ENCODE measurements around the gene SPIRE2. TPM values are rescaled to one million over a fixed set of nuclear protein-coding genes. Genes with fewer than 3 reads are reported as not detected.
A peak's percentile ranks its signal among the peaks of the same experiment; 100 is the strongest.

Gene SPIRE2
- total and polyA plus RNA-seq, 5 donors: 1.4 to 3.1 (median 2.5) TPM

DNA sequence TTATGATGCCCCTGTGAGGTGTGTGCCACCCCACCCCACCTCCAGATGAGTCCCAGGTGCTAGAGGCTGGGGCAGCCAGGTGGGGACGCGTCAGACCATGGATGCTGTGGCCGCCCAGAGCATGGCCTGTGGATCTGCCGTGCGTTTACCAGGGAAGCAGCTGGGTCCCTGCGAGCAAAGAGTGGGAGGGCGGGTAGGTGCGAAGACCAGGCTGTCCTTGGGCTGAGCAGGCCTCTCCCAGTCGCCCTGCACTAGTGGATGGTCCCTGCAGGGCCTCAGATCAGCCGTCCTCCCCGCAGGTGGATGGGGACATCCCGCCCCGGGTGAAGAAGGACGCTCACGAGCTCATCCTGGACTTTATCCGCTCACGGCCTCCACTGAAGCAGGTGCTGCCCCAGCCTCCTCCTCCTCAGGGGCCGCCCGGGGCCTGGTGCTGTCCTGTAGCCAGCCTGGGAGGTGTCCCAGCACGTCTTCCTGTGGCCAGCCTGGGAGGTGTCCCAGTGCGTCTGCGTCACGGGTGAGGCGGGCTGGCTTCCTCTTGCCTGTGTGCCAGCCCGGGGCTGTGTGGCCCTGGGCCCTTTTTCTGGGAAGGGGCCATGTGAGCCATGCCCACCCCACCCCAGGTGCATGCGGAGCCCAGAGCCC lies 27.1 kb downstream of the SPIRE2 start:
- intact Hi-C loops (cut with DNase I): no loop called here

DNA sequence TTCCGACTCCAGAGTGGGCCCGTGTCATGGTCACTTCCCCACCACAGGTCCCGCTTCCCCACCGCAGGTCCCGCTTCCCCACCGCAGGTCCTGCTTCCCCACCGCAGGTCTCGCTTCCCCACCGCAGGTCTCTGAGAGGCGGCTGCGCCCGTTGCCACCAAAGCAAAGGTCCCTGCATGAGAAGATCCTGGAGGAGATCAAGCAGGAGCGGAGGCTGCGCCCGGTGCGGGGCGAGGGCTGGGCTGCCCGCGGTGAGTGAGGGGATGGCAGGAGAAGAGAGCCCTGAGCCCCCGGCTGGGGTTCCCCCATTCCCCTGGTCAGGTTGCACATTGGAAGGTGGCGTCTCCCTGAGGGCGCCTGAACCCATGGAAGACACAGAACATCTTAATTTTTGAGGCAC lies 27.7 kb downstream of the SPIRE2 start:
- Histone ChIP-seq H3K4me3 (ENCODE audit: low read length) (no peak overlapping the region), H3K4me1 (ENCODE audit: control insufficient read depth, insufficient read depth, low read length) (no peaks in the 10 kb centered on the region), H3K27ac (ENCODE audit: low read length) (no peak overlapping the region), H3K27me3 (ENCODE audit: control insufficient read depth, insufficient read depth) (no peaks in the 10 kb centered on the region), H3K9me3 (ENCODE audit: control insufficient read depth, low read length) (no peaks in the 10 kb centered on the region)
- ATAC-seq (no peak), DNase-seq (peak in 1 of 3 donors; percentile 65)
- WGBS: 91% methylated on average over 22 of the region's 22 CpGs
- intact Hi-C loops (cut with DNase I): no loop called here

More for the DNA sequence above, 27.1 kb downstream of the SPIRE2 start:
- WGBS: 92% methylated on average over 26 of the region's 26 CpGs
- Histone ChIP-seq H3K4me1 (ENCODE audit: control insufficient read depth, insufficient read depth, low read length) (no peaks in the 10 kb centered on the region), H3K27ac (ENCODE audit: low read length) (no peak overlapping the region), H3K9me3 (ENCODE audit: control insufficient read depth, low read length) (no peaks in the 10 kb centered on the region), H3K27me3 (ENCODE audit: control insufficient read depth, insufficient read depth) (no peaks in the 10 kb centered on the region), H3K4me3 (ENCODE audit: low read length) (no peak overlapping the region)
- DNase-seq (peak in 1 of 3 donors; percentile 68), ATAC-seq (no peak)

DNA sequence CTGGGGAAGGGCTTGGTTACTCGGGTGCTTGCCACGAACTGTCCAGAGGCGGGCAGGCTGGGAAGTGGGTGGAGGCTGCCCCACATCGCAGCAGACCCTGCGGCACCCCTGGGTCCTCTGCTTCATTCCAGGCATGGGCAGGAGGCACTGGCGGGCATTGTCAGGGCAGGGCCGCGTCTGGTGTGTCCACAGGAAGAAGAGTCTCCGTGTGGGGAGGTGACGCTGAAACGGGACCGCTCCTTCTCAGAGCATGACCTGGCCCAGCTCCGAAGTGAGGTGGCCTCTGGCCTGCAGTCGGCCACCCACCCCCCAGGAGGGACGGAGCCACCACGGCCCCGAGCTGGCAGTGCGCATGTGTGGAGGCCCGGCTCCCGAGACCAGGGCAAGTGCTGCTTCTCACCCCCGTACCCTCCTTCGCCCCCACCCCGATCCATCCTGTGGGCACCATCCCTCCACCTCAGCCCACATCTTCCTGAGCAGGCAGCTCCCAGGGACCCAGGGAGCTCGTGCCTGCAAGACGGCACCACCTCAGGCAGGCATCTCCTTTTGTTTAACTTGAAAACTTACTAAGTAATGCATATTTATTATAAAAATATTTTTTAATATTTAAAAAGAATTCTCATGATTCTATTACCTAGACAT lies 30.8 kb downstream of the SPIRE2 start:
- H3K4me3 ChIP-seq (ENCODE audit: low read length): no peak overlapping the region
- ATAC-seq: no peak
- no peaks in the 10 kb centered on the region for H3K27me3 ChIP-seq (ENCODE audit: control insufficient read depth, insufficient read depth)
- H3K27ac ChIP-seq (ENCODE audit: low read length): no peak overlapping the region
- DNase-seq: peak in 1 of 3 donors; percentile 38
- intact Hi-C loops (cut with DNase I): no loop called here
- WGBS: 90% methylated on average over 25 of the region's 25 CpGs
- H3K9me3 ChIP-seq (ENCODE audit: control insufficient read depth, low read length): no peaks in the 10 kb centered on the region
- no peaks in the 10 kb centered on the region for H3K4me1 ChIP-seq (ENCODE audit: control insufficient read depth, insufficient read depth, low read length)

DNA sequence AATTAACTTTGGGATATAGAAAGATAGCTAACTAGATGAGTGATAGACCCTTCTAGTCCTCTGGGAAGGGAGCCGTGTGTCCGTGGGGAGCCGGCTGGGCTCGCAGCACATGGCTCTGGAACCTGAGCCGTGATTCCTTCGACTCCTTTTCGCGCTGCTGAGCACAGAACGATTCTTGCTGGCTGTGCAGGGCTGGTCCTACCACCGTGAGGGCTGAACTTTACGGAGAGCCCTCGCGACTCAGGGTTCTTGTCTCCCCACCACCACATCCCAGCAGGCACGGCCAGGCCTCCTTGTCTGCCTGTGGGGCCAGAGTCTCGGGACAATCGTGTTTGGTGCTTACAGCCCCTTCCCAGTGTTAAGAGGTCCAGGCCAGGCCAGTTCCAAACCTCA lies 31.3 kb downstream of the SPIRE2 start:
- 89% methylated on average over 16 of the region's 16 CpGs for WGBS
- no peak overlapping the region for H3K4me3 ChIP-seq (ENCODE audit: low read length)
- H3K9me3 ChIP-seq (ENCODE audit: control insufficient read depth, low read length): no peaks in the 10 kb centered on the region
- DNase-seq (peak in 1 of 3 donors; percentile 47), ATAC-seq (no peak)
- no peaks in the 10 kb centered on the region for H3K4me1 ChIP-seq (ENCODE audit: control insufficient read depth, insufficient read depth, low read length)
- H3K27ac ChIP-seq (ENCODE audit: low read length): no peak overlapping the region
- H3K27me3 ChIP-seq (ENCODE audit: control insufficient read depth, insufficient read depth): no peaks in the 10 kb centered on the region
- intact Hi-C loops (cut with DNase I): loop anchor here (5.0 to 10.0 kb wide), 5 partner anchors 45 to 157 kb away; partner anchors contain the start of genes SPATA2L (in 2 of the 4) and FANCA (in 1 of the 4)

DNA sequence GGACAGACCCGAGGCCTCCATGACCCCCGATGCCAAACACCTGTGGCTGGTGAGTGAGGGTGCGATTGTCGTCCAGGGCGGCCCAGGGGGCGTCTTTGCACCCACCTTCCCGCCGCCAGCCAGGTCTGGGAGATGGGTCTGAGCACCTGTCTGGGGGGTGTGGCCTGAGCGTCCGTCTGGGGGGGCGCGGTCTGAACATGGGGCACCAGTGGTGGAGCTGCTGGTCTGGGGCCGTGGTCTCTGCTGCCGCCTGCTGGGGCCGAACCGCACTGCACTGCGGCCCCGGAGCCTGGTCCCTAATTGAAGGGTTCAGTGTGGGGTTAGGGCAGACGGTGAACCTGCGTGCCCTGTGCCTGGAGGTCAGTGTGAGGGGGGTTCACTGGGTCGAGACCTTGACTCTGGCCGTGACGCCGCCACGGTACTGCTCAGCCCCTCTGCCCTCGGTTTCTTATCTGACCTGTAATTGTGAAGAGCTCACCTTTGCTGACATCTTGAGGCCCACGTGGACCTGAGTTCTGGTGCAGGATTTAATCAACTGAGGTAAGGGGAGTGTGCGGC lies 32.6 kb downstream of the SPIRE2 start:
- Histone ChIP-seq H3K9me3 (ENCODE audit: control insufficient read depth, low read length) (no peaks in the 10 kb centered on the region), H3K27ac (ENCODE audit: low read length) (no peak overlapping the region), H3K27me3 (ENCODE audit: control insufficient read depth, insufficient read depth) (no peaks in the 10 kb centered on the region), H3K4me1 (ENCODE audit: control insufficient read depth, insufficient read depth, low read length) (no peaks in the 10 kb centered on the region), H3K4me3 (ENCODE audit: low read length) (no peak overlapping the region)
- 22% methylated on average over 28 of the region's 28 CpGs for WGBS
- DNase-seq (peak; percentile 54 to 86 (median 85)), ATAC-seq (peak; percentile 74 to 78)
- intact Hi-C loops (cut with DNase I): loop anchor here (5.0 to 10.0 kb wide), 5 partner anchors 46 to 159 kb away; partner anchors contain the start of genes SPATA2L (in 2 of the 4) and FANCA (in 1 of the 4)

DNA sequence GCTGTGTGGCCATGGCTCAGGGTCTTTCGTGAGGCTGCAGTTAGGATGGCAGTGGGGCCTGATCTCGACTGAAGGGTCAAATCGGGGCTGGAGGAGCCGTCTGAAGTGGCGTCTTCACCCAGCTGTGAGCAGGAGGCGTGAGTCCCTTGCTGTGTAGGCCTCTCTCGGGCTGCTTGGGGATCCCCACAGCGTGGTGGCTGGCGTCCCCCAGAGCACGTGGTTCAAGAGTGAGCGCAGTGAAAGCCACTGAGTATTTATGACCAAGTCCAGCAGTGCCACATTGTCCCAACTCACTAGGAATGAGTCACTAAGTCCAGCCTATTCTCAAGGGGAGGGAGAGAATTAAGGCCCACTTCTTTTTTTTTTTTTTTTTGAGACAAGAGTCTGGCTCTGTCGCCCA lies 33.4 kb downstream of the SPIRE2 start:
- no peak overlapping the region for H3K4me3 ChIP-seq (ENCODE audit: low read length)
- H3K27ac ChIP-seq (ENCODE audit: low read length): no peak overlapping the region
- intact Hi-C loops (cut with DNase I): loop anchor here (5.0 to 10.0 kb wide), 5 partner anchors 47 to 159 kb away; partner anchors contain the start of genes SPATA2L (in 2 of the 4) and FANCA (in 1 of the 4)
- no peaks in the 10 kb centered on the region for H3K4me1 ChIP-seq (ENCODE audit: control insufficient read depth, insufficient read depth, low read length)
- DNase-seq (peak in 1 of 3 donors; percentile 30), ATAC-seq (no peak)
- no peaks in the 10 kb centered on the region for H3K9me3 ChIP-seq (ENCODE audit: control insufficient read depth, low read length)
- 94% methylated on average over 12 of the region's 12 CpGs for WGBS
- no peaks in the 10 kb centered on the region for H3K27me3 ChIP-seq (ENCODE audit: control insufficient read depth, insufficient read depth)

DNA sequence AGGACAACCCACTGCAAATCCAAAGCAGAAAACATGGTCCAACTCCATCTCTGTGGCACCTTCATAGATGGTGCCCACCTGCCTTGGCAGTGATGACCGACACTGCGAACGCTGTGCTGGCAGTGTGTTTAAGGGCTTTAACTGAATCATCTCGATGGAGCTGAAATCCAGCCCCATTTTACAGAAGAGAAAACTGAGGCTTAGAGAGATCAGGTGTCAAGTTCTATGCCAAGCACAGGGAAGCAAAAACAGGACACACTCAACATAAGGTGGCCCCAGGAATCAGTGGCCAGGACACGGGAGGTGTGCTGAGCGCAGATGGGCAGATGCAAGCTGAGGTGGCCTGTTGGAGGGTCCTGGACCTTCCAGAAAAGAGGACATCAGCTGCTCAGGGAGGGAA lies 34.5 kb downstream of the SPIRE2 start:
- Histone ChIP-seq H3K4me1 (ENCODE audit: control insufficient read depth, insufficient read depth, low read length) (no peaks in the 10 kb centered on the region), H3K27ac (ENCODE audit: low read length) (no peak overlapping the region), H3K27me3 (ENCODE audit: control insufficient read depth, insufficient read depth) (no peaks in the 10 kb centered on the region), H3K9me3 (ENCODE audit: control insufficient read depth, low read length) (no peaks in the 10 kb centered on the region), H3K4me3 (ENCODE audit: low read length) (no peak overlapping the region)
- no peak for DNase-seq
- WGBS: 95% methylated on average over 6 of the region's 6 CpGs
- intact Hi-C loops (cut with DNase I): loop anchor here (5.0 to 10.0 kb wide), 5 partner anchors 48 to 160 kb away; partner anchors contain the start of genes SPATA2L (in 2 of the 4) and FANCA (in 1 of the 4)
- no peak for ATAC-seq

DNA sequence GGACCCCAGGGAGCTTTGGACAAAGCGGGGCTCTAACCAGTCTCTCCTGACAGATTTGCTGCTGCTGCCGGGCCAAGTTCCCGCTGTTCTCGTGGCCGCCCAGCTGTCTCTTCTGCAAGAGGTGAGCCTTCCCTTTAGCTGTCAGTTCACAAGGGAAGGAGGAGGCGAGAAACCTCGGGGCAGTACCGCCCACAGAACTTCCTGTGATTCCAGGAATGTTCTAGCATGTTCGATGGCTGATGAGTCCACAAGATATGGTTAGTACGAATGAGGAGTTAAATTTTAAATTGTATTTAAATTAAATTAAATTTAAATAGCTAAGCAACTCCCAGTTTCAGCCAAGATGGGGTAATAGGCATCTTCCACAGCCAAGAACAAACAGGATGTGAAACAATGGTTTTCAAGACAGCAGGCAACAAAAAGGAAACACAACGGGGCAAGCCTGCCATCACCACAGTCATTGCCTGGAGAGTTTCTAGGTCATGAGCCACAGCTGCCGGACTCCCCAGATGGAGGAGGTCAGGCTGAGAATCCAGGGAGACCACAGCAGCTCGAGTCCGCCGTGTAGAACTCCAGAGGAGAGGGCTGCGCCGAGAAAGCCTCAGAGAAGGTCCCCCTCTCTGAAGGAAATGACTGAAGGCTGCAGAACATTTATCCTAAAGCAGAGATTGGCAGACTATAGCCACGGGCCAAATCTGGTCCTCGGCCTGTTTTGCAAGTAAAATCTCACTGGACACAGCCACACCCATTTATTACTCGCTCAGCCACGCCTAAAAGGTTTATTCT lies 35.7 kb downstream of the SPIRE2 start:
- DNase-seq: peak in 1 of 3 donors; percentile 72
- Histone ChIP-seq H3K4me1 (ENCODE audit: control insufficient read depth, insufficient read depth, low read length) (no peaks in the 10 kb centered on the region), H3K4me3 (ENCODE audit: low read length) (no peak overlapping the region)

DNA sequence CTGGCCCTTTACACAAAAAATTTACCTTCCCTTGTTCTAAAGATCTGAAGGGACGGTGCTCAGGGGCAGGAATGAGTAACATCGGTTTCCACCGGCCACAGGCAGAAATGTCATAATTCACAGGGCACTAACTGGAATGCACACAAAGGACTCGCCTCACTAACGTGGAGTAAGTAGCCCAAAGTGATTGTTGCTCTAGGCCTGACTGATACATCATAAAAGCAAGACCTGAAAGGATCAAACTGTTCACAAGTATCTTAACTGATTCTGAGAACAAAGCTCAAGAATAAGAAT lies 36.2 kb downstream of the SPIRE2 start:
- ATAC-seq (no peak), DNase-seq (no peak)
- H3K4me1 ChIP-seq (ENCODE audit: control insufficient read depth, insufficient read depth, low read length): no peaks in the 10 kb centered on the region
- intact Hi-C loops (cut with DNase I): loop anchor here (5.0 to 10.0 kb wide), 5 partner anchors 50 to 162 kb away; partner anchors contain the start of genes SPATA2L (in 2 of the 4) and FANCA (in 1 of the 4)
- H3K27ac ChIP-seq (ENCODE audit: low read length): peak overlapping the region; percentile 81
- H3K9me3 ChIP-seq (ENCODE audit: control insufficient read depth, low read length): no peaks in the 10 kb centered on the region
- H3K27me3 ChIP-seq (ENCODE audit: control insufficient read depth, insufficient read depth): no peaks in the 10 kb centered on the region
- WGBS: 60% methylated on average over 5 of the region's 5 CpGs
- no peak overlapping the region for H3K4me3 ChIP-seq (ENCODE audit: low read length)

More for the DNA sequence above, 35.7 kb downstream of the SPIRE2 start:
- WGBS: 44% methylated on average over 21 of the region's 21 CpGs
- Histone ChIP-seq H3K27me3 (ENCODE audit: control insufficient read depth, insufficient read depth) (no peaks in the 10 kb centered on the region), H3K27ac (ENCODE audit: low read length) (peak overlapping the region; percentile 81), H3K9me3 (ENCODE audit: control insufficient read depth, low read length) (no peaks in the 10 kb centered on the region)
- ATAC-seq: peak; percentile 30 to 61
- intact Hi-C loops (cut with DNase I): loop anchor here (5.0 to 10.0 kb wide), 5 partner anchors 49 to 162 kb away; partner anchors contain the start of genes SPATA2L (in 2 of the 4) and FANCA (in 1 of the 4)

DNA sequence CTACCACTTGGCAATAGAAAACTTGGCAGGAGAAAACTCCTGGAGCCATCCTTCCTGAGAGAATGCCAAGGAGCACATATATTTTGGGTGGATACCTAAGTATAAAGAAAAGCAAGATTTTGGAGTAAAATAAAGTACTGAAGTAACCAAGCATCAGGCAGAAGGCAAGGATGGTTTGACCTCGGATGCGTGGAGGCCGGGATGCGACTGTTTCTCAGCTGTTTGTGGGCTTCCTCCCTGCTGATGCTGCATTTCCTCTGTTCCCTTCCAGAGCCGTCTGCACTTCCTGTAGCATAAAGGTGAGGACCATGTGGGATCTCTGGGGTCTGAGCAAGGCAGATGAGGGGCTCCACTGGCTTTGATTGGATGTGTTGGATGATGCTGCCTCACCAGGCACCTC lies 39.6 kb downstream of the SPIRE2 start:
- intact Hi-C loops (cut with DNase I): loop anchor here in 2 of 4 donors (10.0 kb wide), 3 partner anchors 53 to 163 kb away; partner anchors contain the start of genes FANCA (in 1 of the 2) and SPATA2L (in 1 of the 2)
- DNase-seq (no peak), ATAC-seq (no peak)
- H3K4me3 ChIP-seq (ENCODE audit: low read length): no peak overlapping the region
- H3K9me3 ChIP-seq (ENCODE audit: control insufficient read depth, low read length): no peaks in the 10 kb centered on the region
- WGBS: 89% methylated on average over 5 of the region's 5 CpGs
- H3K4me1 ChIP-seq (ENCODE audit: control insufficient read depth, insufficient read depth, low read length): no peaks in the 10 kb centered on the region
- no peaks in the 10 kb centered on the region for H3K27me3 ChIP-seq (ENCODE audit: control insufficient read depth, insufficient read depth)
- H3K27ac ChIP-seq (ENCODE audit: low read length): no peak overlapping the region

All from right cardiac atrium (tissue), 5 donors.